NCI-H2029 treated with DMSO at 0.1 percent for 48 hours (cell line): ENCODE data around the gene ADGRA1.
"Not testable (repeated sequence)": the region's sequence is repeated elsewhere in the genome, so short reads cannot be mapped to it uniquely, and the experiment has no call there.

Experiments used
- DNase-seq: peaks from one replicate; lab custom pipeline; 2025; lab: John Stamatoyannopoulos, UW

ADGRA1 gene

DNA sequence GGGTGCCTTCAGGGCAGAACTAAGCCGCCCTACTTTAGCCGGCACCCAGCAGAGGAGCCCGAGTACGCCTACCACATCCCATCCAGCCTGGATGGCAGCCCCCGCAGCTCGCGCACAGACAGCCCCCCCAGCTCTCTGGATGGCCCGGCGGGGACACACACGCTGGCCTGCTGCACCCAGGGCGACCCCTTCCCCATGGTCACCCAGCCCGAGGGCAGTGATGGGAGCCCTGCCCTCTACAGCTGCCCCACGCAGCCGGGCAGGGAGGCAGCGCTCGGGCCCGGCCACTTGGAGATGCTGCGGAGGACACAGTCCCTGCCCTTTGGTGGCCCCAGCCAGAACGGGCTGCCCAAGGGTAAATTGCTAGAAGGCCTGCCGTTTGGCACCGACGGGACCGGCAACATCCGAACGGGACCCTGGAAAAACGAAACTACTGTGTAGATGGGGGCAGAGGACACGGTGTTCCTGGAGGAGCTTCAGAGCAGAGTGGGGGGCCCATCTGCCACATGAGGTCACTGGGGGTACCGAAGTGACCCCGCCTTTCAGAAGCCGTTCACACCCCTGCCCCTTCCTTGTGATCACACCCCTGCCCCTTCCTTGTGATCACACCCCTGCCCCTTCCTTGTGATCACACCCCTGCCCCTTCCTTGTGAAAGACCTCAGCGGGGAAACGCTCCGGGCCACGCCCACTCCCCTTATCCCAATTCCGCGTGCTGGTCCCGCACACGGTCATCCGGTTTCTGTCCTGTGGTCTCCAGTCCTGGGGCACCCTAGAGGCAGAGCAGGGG lies 41.5 kb downstream of the ADGRA1 start:
- DNase-seq: no peak

DNA sequence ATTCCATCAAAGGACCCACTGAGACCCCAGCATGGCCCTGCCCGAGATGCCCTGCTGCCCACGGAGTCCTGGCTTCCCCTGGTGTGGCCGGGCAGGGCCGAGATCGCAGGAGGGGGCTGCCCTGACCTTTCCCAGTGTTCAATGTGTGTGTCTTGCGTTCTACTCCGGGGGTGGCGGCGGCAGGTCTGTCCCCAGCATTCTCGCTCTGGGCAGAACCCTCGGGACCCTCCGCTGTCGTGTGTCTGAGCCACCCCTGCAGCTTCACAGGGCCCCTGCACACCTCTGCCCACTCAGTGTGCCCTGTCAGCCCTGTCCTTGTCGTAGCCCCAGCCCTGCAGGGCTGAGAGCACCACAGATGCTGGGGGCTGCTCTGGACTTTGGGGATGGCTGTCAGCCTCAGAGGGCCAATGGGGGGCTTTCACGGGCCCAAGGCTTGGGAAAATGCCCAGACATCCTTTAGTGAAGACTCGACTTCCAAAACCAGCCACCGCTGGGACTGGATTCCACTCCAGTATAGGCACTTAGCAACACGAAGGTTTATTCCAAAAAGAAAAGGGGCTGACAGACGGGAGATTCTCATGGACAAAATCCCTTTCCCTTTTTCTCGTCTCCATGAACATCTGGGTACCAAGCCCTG lies 42.3 kb downstream of the ADGRA1 start:
- no peak for DNase-seq

DNA sequence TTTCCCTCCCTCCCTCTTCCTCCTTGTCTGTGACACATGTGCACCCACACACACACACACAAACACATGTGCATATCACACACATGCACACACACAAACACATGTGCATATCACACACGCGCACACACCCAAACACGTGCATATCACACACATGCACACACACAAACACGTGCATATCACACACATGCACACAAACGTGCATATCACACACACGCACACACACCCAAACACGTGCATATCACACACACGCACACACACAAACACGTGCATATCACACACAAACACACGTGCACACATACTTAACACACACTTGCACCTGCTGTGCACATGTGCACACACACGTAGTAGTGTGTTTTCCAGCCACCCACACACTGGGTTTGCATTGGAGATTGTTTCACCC lies 42.9 kb downstream of the ADGRA1 start:
- DNase-seq: no peak

DNA sequence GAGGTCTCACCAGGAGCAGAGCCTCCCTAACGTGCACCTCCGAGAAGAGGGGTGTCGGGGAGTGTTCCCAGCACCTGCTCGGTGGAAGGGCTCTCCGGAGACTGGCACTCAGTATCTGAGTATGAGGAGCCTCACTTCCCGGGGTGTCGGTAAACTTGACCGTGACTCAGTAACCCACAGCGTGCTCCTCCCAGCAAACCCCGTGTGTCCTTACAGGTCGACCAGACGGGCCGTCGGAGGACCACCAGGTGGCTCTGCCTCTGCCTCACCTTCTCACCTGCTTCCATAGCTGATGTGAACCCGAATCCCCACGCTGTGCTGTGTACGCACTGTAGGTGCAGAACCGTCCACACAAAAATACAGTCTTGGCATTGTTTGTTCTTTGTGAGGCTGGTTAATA lies 43.3 kb downstream of the ADGRA1 start:
- DNase-seq: no peak

DNA sequence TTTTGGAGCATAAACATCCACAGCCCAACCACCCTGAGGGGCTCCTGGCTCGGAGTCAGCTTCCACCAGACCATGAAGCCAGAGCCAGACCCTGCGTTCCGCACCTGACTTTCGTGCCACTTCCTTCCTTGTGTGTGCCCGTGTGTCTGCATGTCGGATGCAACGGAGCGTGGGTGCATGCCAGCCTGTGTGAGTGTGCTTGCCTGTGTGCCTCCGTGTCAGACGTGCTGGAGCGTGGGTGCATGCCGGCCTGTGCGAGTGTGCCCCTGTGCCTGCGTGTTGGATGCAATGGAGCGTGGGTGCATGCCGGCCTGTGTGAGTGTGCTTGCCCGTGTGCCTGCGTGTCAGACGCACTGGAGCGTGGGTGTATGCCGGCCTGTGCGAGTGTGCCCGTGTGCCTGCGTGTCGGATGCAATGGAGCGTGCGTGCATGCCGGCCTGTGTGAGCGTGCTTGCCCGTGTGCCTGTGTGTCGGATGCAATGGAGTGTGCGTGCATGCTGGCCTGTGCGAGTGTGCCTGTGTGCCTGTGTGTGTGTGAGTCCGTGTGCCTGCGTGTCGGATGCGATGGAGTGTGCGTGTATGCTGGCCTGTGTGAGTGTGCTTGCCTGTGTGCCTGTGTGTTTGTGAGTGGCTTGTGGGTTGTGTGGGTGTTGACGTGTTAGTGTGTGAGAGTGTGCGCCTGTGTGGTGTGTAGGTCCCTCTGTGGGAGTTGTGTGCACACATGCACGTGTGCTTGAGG lies 44.2 kb downstream of the ADGRA1 start:
- DNase-seq: no peak

DNA sequence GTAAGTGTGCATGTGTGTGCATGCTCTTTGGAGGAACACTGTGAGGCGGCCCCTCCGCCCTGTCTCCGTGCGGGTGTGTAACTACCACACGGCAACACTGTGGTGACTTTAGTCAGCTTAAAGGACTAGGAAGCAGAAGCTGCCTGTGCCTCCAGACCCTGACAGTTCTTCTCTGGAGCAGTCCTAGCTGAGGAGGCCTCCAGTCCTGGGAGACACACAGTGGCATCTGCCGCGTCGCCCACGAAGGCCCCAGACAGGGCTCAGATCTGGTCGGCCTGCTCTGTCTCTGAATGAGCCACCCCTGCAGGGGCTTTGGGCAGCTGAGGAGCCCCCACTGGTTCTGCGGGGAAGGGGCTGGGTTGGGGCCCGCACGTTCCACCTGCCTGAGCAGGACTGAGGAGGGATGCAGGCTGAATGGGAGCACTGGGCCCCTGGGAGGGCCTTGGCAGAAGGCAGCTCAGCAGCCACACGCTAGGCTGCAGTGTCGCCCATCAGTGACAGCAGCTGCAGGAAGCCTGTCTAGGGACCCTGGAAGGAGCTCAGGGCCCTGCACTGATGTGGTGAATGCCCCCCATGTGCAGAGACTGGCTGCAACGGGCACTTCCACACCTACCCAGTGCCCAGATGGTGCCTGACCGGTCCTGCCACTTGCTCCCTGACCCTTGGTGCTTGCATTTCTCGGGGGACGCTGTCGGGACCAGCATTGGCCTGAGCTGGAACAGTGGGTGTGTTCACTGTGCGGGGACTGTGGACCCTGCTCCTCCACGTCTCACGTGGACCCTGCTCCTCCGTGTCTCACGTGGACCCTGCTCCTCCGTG lies 45.0 kb downstream of the ADGRA1 start:
- no peak for DNase-seq

DNA sequence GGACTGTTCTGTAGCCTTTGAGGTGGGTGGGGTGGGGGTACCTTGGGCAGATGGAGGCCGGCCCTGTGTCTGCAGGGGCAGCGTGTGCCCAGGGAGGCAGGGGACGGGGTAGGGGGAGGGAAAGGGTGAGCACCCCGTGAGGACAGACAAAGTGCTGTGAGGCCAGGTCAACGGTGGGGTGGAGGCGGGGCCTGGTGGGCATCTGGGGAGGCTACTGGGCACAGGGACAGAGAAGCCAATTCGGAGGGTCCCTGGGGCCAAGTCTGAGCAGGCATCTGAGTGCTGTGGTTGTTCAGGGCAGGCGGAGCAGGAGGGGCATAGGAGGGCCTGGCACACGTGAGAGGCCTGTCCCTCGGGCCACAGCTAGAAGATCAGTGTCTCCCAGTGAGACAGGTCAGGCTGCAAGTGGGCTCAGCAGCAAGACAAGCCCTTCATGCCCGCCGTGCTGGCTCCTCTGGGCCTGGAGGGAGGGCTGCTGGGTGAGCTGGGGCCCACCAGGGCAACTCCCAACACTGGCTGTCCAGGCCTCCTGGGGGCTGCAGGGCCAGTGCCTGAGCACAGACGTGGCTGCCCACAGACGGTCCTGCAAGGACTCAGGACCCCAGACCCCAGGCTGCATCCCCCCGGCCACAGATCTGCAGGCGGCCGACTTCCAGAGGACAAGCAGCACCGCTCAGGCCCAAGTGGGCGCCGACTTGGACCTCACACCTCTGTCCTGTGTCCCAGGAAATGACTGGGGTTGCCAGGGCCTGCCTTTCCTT lies 45.9 kb downstream of the ADGRA1 start:
- DNase-seq: no peak

DNA sequence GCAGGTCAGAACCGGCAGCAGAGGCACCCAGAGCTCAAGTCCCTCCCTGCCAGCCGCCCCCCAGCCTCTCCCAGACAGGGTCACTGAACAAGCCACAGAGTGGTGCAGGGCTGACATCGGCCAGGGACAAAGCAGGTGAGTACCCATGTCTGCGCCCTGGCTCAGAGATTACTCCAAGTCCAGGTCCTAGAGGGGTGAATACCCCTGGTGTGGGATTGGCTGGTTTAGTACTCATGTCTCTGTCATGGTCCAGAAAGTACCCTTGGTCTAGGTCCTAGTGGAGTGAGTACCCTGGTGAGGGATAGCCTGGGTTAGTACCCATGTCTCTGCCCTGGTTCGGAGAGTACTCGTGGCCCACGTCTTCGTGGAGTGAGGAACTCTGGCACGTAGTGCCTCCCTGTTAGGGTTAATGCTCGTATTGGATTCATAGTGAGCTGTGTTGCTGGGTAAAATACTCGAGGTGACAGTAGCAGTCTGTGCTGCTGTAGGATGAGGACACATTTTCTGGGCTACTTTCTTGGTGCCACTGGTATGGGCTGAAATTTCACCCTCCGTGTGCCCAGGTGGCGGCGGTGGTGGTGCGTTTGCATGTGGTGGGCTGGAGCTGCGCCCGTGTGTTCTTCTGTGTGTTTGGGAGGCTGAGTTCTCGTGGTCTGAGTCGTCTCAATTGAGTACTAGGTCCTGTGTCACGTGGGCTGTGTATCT lies 46.8 kb downstream of the ADGRA1 start:
- DNase-seq: no peak

DNA sequence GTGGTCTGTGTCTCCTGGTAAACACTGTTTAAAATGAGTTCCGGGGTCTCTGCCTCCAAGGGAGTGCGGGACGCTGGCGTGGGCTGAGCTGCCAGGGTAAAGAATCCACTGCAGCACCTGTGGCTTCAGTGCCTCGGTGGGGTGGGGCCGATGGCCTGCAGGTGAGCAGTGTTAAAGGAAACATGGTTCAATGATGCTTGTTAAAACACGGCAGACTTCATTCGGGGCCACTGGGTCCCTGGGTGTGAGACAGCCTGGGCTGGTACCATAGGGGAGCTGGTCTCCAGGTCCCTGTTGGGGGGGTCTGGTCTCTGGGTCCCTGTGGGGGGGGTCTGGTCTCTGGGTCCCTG lies 47.4 kb downstream of the ADGRA1 start:
- DNase-seq: no peak

DNA sequence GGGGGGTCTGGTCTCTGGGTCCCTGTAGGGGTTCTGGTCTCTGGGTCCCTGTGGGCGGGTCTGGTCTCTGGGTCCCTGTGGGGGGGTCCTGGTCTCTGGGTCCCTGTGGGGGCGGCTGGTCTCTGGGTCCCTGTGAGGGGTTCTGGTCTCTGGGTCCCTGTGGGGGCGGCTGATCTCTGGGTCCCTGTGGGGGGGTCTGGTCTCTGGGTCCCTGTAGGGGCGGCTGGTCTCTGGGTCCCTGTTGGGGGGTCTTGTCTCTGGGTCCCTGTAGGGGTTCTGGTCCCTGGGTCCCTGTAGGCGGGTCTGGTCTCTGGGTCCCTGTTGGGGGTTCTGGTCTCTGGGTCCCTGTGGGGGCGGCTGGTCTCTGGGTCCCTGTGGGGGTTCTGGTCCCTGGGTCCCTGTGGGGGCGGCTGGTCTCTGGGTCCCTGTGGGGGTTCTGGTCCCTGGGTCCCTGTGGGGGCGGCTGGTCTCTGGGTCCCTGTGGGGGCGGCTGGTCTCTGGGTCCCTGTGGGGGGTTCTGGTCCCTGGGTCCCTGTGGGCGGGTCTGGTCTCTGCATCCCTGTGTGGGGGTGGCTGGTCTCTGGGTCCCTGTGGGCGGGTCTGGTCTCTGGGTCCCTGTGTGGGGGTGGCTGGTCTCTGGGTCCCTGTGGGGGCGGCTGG lies 49.9 kb downstream of the ADGRA1 start:
- not testable (repeated sequence) for DNase-seq

DNA sequence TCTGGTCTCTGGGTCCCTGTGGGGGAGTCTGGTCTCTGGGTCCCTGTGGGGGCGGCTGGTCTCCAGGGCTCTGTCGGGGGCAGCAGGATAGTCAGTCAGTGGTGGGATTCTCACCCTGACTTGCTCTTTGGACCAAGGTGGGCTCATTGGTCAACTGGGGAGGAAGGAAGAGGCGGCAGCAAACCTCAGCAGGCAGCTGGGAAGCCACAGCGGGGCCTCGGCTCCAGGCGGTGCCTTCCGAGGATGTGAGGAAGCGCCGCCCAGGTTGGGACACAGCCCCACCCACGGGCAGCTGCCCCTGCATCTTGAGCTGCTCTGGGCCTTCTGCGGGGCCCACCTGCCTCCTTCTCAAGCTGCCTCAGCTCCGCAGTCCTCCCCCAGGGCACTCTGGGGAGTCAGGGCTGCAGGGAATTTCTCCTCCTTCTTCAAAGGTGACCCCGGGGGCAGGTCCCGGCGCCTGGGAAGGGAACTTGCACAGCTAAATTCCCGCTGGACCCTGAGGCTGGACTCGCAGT lies 51.9 kb downstream of the ADGRA1 start:
- DNase-seq: no peak

DNA sequence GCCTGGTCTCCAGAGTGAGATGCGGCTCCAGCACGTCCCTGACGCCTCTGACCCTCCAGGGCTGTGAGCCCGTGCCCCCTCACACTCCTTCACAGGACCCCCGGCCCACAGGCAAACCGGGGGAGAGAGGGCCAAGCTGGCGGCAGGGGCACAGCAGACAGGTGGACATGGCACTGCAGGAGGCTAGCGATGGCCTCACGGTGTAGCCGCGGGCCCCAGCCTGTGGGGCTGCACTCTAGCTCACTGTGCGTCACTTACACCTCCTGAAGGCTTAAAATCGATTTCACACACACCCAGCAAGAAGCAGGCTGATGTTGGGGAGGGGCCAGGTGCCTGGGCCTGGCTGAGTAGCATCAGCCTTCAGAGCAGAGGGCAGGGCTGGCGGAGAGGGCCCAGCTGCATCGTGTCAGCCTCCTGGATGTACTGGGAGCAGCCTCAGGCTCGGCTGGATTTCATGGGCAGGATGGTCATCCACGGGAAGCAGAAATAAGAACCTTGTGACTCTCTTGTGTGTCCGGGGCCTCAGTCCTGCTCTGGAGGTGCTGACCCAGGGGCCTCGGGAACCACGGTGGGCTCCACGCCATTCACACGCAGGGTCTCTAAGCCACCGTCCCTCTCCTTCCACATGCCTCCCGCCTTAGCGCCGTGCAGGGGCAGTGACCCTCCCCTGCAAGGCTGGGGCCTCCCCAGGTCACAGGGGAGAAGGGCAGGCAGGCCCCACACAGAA lies 52.9 kb downstream of the ADGRA1 start:
- no peak for DNase-seq

DNA sequence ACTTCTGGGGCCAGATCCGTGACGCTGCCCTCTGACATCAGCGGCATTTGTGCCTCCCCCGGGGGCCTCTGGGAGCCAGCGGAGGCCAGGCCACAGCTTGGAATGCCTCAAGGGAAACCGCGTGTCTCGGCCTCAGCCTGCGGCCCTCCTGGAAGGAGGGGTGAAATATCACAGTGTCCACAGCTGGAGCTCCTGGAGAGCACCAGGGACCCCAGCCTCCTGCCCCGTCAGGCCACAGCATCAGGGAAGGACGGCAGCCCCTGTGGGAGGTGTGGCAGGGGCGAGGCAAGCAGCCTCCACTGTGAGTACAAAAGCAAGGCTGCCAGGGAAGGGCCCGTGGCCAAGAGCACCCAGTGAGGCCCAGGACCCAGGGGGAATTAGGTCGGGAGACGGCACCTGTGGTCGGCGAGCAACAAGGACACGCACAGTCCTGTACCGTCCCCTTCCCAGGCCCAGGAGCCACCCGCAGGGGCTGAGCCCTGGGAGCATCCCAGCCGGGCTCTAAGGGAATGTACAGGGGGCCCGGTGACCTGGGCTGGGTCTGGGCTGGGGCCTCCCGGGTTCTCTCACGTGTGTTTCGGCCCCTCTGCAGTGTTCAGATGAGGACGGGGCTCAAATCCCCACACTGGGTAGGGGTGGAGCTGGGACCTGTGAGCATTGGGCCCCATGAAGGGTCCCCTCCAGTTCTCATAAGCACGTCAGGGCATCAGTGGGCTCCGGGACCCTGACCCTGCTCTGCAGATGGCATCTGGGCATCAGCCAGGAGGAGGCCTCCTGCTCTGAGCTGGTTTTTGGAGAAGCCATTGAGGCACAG lies 53.6 kb downstream of the ADGRA1 start:
- DNase-seq: no peak

DNA sequence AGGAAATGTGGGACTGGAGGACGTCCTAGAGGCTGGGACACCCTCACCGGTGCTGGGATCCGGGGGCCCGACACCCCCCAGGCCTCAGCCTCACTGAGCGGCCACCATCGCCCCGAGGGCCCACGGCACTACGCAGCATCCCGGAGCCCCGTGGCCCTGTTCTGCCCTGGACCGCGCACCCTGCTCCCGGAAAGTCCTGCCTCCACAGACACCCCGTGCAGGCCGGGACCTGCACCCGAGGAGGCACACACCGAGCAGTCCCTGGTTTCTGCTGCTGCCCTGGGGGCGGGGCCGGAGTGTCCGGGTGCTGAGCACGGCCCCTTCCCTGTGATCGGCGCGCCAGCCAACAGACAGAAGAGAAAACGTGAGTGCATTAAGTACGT lies 54.2 kb downstream of the ADGRA1 start:
- DNase-seq: no peak

DNA sequence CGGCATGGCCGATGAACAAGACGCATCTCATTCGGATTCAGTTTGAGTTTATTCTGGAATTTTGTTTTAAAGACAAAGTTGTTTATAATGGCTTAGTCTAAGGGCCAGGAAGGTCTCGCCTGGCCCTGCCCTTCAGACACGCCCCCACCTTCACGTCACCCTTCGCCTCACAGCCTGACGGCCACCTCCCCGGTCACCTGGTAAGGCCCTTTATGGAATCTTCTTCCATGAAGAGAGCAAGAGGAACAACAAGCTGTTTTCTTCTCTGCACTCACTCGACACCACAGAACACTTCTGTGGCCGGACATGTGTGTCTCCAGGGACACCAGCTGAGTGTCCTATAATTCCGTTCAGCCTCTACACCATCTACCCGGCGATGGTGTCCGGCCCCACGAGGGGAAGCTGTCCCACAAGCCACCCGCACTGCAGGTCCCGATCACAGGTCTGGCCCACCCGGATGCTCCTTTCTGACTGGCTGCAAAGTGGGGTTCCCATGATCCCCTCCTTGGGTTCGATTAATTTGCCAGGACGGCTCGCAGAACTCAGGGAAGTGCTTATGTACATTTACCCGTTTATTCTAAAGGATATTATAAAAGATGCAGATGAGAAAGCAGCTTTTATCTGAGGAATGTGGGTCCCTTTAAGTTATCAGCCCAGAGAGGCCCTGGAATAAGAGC lies 54.9 kb downstream of the ADGRA1 start:
- DNase-seq: no peak

DNA sequence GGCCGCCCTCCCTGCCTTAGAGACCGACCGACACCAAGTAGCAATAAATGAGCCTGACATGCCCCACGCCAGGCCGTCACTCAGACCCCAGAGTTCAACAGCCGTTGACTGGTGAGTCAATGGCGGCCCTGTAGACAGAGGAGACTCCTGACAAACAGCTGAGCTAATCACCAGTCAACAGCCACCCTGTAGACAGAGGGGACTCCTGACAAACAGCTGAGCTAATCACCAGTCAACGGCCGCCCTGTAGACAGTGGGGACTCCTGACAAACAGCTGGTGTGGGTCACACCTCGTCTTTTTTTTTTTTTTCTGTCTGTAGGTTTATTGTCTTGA lies 55.4 kb downstream of the ADGRA1 start:
- DNase-seq: no peak

DNA sequence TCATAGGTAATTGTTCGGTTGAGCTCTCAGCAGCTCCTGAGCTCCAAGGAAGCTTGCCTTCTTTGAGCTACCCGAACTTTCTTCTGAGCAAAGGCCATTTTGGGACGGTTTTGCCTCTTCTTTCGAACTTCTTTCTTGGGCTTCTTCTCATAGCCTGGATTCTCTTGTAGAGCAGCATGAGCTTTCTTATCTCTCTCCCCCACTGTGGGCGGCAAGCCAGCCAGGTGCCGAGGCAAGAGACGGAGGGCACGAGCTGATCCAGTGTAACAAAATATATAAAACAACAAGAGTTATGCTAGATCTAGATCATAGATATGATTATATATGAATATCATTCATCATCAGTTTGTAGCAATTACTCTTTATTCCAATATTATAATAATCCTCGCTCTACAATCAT lies 55.8 kb downstream of the ADGRA1 start:
- DNase-seq: no peak

DNA sequence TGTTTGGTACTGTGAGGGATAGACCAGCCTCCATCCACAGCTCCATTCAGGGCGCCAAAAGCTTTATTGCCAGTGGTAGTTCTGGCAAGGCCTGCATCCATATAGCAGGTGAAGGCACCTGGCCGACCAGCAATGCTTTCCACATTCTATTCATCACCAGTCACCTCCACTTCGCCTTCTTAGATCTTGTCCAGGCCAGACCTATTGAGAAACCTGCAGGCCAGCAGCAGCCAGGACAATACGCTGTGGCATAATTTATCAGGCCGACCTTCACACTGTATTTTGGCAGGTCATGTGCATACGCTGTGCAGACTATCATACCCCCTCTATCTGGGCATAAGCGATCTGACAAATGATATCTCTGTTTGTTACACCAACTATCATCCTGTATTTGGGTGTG lies 57.0 kb downstream of the ADGRA1 start:
- no peak for DNase-seq
